Measurements from ENCODE around the gene ADAMTS2.

DNA sequence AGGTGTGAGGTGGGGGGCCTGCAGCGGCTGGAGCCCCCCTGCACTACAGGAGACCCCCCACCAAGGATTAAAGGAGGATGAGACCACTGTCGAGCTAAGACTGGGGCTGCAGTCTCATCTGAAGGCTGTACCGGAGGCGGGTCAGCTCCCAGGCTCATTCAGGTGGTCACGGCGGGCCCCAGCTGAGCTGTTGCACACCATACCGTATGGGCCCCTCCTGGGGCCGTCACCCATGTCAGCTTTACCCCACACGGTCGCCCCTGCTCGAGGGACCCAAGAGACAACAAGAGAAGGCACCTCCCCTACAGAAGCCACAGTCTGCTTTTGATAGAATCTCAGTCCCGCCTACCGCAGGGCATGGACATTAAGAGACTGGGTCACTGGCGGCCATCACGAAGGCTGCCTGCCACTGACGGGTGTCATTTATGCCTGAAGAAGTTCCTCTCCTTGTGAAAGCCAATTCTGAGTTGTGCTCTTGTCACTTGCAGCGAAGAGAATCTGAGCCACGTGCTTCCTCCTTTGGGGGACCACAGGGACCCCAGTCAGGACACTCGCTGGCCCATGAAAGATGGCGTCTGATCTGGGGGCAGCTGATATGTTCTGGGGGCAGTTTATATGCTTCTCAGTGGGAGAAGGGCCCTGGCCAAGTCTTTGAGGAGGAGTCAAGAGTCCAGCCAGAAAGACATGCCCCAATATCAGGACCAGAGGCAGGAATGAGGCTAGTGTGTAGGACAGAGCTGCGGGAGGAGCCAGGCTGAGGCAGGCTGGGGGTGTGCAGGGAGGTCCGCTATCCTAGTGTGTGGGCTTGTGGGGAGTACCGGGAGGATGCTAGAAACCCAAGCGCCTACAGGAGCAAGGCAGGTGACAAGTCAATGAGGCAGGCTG, 182.7 kb downstream of the ADAMTS2 start:
- TF ChIP-seq, protein P1, sequence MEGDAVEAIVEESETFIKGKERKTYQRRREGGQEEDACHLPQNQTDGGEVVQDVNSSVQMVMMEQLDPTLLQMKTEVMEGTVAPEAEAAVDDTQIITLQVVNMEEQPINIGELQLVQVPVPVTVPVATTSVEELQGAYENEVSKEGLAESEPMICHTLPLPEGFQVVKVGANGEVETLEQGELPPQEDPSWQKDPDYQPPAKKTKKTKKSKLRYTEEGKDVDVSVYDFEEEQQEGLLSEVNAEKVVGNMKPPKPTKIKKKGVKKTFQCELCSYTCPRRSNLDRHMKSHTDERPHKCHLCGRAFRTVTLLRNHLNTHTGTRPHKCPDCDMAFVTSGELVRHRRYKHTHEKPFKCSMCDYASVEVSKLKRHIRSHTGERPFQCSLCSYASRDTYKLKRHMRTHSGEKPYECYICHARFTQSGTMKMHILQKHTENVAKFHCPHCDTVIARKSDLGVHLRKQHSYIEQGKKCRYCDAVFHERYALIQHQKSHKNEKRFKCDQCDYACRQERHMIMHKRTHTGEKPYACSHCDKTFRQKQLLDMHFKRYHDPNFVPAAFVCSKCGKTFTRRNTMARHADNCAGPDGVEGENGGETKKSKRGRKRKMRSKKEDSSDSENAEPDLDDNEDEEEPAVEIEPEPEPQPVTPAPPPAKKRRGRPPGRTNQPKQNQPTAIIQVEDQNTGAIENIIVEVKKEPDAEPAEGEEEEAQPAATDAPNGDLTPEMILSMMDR (IDR thresholded peaks at IDR 0.05; ENCODE audit: insufficient read depth, low read depth, low read length), result no peak
- no peak for TF ChIP-seq EZH2 (IDR thresholded peaks at IDR 0.05; ENCODE audit: insufficient read depth, low read length)

All from astrocyte (in vitro differentiated cells and primary cell).